ENCODE results near the gene RPS6KA2. TPM values are rescaled to one million over a fixed set of nuclear protein-coding genes. Genes with fewer than 3 reads are reported as not detected.

The RPS6KA2 gene
- total RNA-seq, 1 experiment from 2014 or later: 12.3 TPM

GRCh38 chr6:166658115-166658791 is 31.2 kb upstream of the RPS6KA2 start:
- H3K9me3 Mint-ChIP-seq: no peaks in the 10 kb centered on the region
- Histone ChIP-seq H3K79me1 (ENCODE audit: insufficient read depth, low read depth, low read length, poor library complexity, severe bottlenecking) (no peaks in the 10 kb centered on the region), H3K4me1 (ENCODE audit: insufficient read depth, low read length) (peaks cover 4% of the 10 kb centered on the region; the same call in 1 of the 2 replicates)

More at GRCh38 chr6:166658115-166658791, 31.2 kb upstream of the RPS6KA2 start:
- Histone ChIP-seq H2BK120ac (ENCODE audit: low read depth, low read length, poor library complexity, severe bottlenecking) (no peak overlapping the region), H3K18ac (ENCODE audit: insufficient read length, low read depth, low read length) (no peak overlapping the region), H2BK12ac (ENCODE audit: insufficient read length, low read depth, low read length) (no peak overlapping the region), H3K9ac (ENCODE audit: extremely low read depth, insufficient read length, low read length) (no peak overlapping the region), H2BK20ac (ENCODE audit: low read depth, low read length, poor library complexity, severe bottlenecking) (no peak overlapping the region), H4K91ac (ENCODE audit: insufficient read length, low read depth, low read length) (no peak overlapping the region), H4K20me1 (ENCODE audit: control insufficient read depth, insufficient read depth, insufficient read length) (no peaks in the 10 kb centered on the region), H3K79me2 (ENCODE audit: insufficient read depth, low read length) (no peaks in the 10 kb centered on the region), H2BK5ac (ENCODE audit: insufficient read length, low read length) (no peak overlapping the region), H2BK15ac (ENCODE audit: low read depth, low read length) (no peak overlapping the region), H3K9me3 (ENCODE audit: control insufficient read depth, low read depth, low read length) (no peaks in the 10 kb centered on the region), H3K27ac (ENCODE audit: insufficient read length, low read depth, low read length) (no peak overlapping the region), H2AK5ac (ENCODE audit: insufficient read length, low read length) (no peak overlapping the region), H3K27me3 (ENCODE audit: insufficient read depth, low read length) (peaks cover 3% of the 10 kb centered on the region; the same call in 1 of the 2 replicates), H4K8ac (replicated peaks; ENCODE audit: insufficient read length, low read depth, low read length) (no peak overlapping the region), H3K14ac (ENCODE audit: insufficient read depth, low read length) (no peak overlapping the region), H3T11ph (ENCODE audit: low read length) (no peak overlapping the region), H4K5ac (ENCODE audit: insufficient read length, low read depth, low read length) (no peak overlapping the region), H3K56ac (ENCODE audit: insufficient read length, low read depth, low read length) (no peak overlapping the region), H3K23ac (ENCODE audit: insufficient read length, low read depth, low read length) (no peak overlapping the region), H2AFZ (ENCODE audit: low read length) (no peak overlapping the region), H3K4ac (ENCODE audit: low read depth, low read length) (no peak overlapping the region), H3K23me2 (ENCODE audit: insufficient read length, low read depth, low read length, poor library complexity, severe bottlenecking) (no peaks in the 10 kb centered on the region), H3K4me2 (ENCODE audit: insufficient read depth, insufficient read length, low read length) (no peak overlapping the region)
- DNase-seq: no peak
- Mint-ChIP-seq H3K36me3 (ENCODE audit: insufficient read depth in 1 of 3, low read depth in 3 of 3) (no peaks in the 10 kb centered on the region), H3K27ac (no peak overlapping the region), H3K4me3 (no peak overlapping the region), H3K27me3 (ENCODE audit: low read depth) (peaks cover 6% of the 10 kb centered on the region), H3K4me1 (peaks cover 0 to 20% of the 10 kb centered on the region in 2 experiments; a peak in 3 of 4 replicates)
- WGBS (ENCODE audit: extremely low coverage, insufficient read length, low lambda C conversion rate): no CpG with 5 or more reads among the region's 19 CpGs
- TF ChIP-seq CTCF (conservative IDR thresholded peaks at IDR 0.05): no peak
